T47D (cell line): ENCODE measurements around the gene ZNF586.
"Not testable (repeated sequence)": the region's sequence is repeated elsewhere in the genome, so short reads cannot be mapped to it uniquely, and the experiment has no call there.

ENCODE experiments used
- DNase-seq, 2 experiments: peaks; one replicate each; pipeline versions ENCODE4 v3.0.0 to v3.0.0-alpha.2; 2011 to 2012; ENCODE audit warnings: low read depth in 1 of 2, low spot score in 1 of 2
- JUND ChIP-seq: IDR thresholded peaks from 2 replicates; pipeline ENCODE4 v1.6.1; 2012; ENCODE audit warnings: low read depth
- in situ Hi-C: cut with HindIII; loops from 2 replicates; pipeline ENCODE4 v1.10.0; 2016; ENCODE audit warnings: low sequenced_read_pairs, low pct_unique_long_range_greater_than_20kb

Gene ZNF586

DNA sequence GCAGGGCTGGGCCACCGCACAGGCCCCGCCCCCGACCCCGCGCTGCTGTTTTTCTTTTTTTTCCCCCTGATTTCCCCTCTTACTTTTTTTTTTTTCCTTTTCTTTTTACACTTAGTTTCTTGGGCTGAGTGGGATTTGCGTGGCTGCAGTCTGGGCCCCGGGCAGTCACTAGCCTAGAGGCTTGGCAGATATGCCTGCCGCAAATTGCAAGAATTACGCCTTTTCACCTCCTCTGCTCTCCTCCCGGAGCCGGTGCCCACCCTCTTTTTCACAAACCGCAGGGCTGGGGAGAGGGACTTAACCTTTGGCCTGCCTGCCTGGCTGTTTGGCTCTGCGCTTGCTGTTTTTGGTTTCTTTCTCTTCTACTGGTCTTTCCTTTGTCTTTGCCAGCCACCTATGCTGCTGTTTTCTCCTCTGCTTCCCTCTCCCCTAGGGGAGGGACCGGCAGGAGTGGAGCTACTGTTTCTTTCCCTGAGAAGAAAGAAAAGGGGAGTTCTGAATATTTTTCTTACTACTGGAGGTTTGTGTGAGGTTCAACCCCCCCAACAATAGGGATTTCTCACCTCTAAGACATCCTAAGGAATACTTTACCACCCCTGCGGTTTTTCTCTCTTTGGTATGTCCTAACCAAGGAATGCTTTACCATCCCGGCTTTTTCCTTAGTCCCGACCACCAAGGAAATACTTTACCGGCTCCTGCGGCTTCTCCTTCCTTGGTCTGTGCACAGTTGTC, 34.3 kb downstream of the ZNF586 start:
- TF ChIP-seq JUND, result no peak
- in situ Hi-C loops, result no loop called here
- DNase-seq, result peak in 1 of 2 experiments; percentile 72

DNA sequence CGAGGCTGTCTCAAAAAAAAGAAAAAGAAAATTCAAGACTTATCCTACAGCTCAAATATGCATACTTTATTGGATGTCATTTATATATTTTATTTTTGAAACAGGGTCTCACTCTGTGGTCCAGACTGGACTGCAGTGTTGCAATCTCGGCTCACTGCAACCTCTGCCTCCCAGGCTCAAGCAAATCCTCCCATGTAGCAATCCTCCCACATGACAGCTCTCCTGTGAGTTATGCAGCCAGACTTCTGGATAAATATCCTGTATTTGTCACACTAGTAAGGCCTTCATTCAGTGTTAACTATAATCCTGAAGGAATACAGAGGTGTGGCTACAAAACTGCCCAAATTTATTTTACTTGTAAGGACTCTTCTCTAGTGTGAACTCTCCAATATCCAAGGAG, 38.1 kb downstream of the ZNF586 start:
- TF ChIP-seq JUND, result no peak
- in situ Hi-C loops, result no loop called here
- DNase-seq, result no peak

DNA sequence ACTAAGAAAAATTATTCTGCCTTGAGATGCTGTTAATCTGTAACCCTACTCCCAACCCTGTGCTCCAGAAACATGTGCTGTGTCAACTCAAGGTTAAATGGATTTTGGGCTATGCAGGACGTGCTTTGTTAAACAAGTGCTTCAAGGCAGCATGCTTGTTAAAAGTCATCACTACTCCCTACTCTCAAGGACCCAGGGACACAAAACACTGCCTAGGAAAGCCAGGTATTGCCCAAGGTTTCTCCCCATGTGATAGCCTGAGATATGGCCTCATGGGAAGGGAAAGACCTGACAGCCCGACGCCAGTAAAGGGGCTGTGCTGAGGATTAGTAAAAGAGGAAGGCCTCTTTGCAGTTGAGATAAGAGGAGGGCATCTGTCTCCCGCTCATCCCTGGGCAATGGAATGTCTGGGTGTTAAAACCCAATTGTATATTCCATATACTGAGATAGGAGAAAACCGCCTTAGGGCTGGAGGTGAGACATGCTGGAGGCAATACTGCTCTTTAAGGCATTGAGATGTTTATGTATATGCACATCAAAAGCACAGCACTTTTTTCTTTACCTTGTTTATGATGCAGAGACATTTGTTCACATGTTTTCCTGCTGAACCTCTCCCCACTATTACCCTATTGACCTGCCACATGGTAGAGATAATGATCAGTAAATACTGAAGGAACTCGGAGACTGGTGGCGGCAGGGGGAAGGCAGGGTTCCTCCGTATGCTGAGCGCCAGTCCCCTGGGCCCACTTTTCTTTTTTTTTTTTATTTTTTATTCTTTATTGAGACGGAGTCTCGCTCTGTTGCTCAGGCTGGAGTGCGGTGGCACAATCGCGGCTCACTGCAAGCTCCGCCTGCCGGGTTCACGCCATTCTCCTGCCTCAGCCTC, 41.2 kb downstream of the ZNF586 start:
- in situ Hi-C loops, result not testable (repeated sequence)
- DNase-seq, result peak in 1 of 2 experiments; percentile 76

DNA sequence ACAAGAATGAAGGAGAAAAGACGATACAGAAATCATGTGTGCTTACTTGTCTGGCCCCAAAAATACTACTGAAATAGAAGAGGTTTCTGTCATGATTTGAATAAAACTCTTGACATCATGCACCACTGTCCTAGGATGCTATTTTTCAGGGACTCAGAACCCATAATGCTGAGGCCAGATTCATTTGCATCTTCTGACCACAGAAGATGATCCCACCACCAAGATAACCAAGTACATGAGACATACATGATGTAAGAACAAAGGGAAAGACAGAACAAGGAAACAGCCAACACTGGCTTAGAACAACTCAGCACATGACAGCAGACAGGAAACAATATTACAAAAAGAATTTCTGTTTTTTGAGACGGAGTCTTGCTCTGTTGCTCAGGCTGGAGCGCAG, 42.8 kb downstream of the ZNF586 start:
- TF ChIP-seq JUND, result no peak
- in situ Hi-C loops, result no loop called here
- DNase-seq, result peak in 1 of 2 experiments; percentile 65

DNA sequence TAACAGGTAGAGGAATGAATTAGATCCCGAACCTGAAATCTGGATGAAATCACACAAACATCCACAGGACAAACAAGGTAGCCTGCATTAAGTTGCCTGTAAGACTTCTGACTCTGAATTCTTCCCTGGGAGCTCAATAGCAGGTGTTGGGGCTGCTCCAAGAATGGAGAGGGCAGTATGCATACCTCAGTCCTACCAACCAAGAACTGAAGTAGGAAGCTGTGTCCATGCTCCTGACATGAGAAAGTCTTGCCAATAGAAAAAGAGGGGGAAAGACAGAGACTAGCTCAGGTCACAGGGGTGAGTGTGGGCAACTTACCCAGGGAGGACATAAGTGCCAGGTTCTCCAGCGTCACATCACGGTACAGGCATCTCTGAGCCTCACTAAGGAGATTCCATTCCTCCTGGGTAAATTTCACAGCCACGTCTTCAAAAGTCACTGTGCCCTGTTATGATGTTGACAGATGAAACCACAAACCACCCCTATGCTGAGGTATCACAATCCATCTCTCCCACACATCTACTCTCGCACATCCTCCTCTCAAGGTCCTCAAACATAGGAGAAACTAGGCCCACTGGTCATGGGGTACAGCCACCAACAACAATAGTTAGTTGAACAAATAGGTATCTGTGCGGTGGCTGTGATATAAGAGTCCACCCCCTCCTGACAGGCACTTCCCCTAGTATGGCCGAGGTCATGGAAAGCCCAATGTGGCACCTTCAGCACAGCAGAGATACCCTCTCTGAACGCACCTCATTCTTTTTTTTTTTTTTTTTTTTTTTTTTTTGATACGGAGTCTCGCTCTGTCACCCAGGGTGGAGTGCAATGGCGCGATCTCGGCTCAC, 43.7 kb downstream of the ZNF586 start:
- in situ Hi-C loops, result not testable (repeated sequence)
- peak in 1 of 2 experiments; percentile 93 for DNase-seq

DNA sequence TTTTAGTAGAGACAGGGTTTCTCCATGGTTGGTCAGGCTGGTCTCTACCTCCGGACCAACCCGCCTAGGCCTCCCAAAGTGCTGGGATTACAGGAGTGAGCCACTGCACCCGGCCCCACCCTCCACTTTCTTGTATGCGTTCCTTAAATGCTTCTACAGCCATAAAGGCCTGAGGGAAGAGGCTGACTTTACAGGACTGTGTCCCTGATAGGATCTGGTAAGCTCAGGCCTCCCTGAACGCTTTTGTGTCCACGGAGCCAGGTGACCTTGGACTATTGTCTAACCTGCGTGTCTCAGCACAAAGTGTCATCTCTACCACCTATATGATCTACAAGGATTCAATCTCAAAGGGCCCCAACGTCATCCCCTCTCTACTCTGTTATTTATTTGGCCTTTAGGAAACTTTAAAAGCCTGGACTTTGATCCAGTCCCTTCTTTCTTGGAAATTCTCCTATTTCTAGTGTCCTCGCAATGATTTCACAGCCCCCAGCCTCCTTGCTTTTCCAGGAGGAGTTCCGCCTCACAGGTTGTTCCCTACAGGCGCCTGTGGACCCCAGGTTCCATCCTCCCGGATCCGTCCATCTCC, 44.5 kb downstream of the ZNF586 start:
- TF ChIP-seq JUND, result no peak
- in situ Hi-C loops, result no loop called here
- DNase-seq, result peak in 1 of 2 experiments; percentile 93

DNA sequence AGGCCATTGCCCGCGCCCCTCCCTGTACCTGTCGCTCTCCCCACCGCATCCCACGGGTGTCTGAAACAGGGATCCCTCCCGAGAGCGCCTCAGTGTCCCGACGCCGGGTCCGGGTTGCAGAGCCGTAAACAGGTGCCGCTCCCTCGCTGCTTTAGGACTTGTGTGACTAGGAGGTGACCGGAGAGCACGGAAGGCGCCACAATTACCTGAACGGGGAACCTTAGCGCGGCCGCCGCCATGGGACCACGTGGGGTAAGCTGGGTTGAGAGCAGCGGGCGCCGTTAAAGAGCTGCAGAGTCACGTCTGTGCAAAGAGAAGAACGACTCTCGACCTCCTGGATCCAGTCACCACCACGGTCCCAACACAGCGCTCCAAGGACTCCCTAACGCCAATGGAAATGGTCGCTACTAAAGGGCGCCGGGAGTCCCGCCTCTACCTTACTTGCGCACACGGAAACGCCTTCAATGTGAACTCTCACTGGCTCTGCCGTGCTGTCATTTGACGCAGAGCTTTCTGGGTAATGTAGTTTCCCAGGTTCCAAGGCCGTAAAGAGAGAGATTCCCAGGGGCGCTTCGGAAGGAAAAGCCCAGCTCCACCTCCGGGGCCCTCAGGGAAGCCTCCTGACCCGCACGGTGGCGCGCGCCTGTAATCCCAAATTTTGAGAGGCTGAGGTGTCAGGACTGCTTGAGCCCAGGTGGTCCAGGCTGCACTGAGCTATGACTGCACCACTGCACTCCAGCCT, 45.2 kb downstream of the ZNF586 start, which contains the start of gene ZNF552:
ZNF552 (minus strand) TSS at position 409 of the 742 bp plus-strand sequence; CDS start at position 239, 170 bp downstream.
- in situ Hi-C loops, result no loop called here
- peak; percentile 17 to 97 for DNase-seq
- no peak for TF ChIP-seq JUND

DNA sequence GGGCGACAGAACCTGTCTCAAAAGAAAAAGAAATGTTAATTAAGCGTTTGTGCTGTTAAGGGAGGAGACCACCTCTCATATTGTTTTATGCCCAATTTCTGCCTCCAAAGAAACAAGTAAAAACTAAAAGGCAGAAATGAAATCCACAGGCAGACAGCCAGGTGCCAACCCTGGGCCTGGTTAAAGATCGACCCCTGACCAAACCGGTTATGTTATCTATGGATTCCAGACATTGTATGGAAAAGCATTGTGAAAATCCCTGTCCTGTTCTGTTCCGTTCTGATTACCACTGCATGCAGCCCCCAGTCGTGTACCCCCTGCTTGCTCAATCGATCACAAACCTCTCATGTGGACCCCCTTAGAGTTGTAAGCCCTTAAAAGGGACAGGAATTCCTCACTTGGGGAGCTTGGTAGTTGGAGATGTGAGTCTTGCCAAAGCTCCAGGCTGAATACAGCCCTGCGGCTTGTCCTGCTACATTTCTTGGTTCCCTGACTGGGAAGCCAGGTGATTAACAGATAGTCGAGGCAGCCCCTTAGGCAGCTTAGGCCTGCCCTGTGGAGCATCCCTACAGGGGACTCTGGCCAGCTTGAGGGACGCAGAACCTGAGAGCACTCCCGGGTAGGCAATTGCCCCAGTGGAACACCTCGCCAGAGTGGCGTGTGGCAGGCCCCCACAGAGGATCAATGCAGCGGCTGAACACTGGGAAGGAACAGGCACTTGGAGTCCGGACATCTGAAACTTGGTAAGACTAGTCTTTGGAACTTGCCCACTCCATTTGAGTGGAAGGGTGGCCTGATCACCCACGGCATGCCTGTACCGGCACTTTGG, 46.0 kb downstream of the ZNF586 start:
- DNase-seq, result peak in 1 of 2 experiments; percentile 89
- TF ChIP-seq JUND, result no peak
- in situ Hi-C loops, result no loop called here

DNA sequence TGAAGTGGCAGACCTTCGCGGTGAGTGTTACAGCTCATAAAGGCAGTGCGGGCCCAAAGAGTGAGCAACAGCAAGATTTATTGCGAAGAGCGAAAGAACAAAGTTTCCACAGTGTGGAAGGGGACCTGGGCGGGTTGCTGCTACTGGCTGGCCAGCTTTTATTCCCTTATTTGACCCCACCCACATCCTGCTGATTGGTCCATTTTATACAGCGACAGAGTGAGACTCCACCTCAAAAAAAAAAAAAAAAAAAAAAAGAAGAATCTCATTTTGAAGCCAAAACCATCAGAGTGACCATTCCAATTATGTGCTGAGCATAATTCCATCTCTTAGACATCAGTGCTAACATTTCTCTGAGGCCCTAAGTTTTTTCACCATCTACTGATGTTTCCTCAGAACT, 47.2 kb downstream of the ZNF586 start:
- in situ Hi-C loops, result no loop called here
- DNase-seq, result peak in 1 of 2 experiments; percentile 93
- no peak for TF ChIP-seq JUND

DNA sequence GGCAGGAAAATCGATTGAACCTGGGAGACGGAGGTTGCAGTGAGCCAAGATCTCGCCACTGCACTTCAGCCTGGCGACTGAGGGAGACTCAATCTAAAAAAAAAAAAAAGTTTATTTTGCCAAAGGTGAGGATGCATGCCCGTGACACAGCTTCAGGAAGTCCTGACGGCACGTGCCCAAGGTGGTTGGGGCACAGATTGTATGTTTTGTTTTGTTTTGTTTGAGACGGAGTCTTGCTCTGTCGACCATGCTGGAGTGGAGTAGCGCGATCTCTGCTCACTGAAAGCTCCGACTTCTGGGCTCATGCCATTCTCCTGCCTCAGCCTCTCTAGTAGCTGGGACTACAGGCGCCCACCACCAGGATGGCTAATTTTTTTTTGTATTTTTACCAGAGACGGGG, 48.5 kb downstream of the ZNF586 start:
- in situ Hi-C loops, result no loop called here
- TF ChIP-seq JUND, result no peak
- no peak for DNase-seq

DNA sequence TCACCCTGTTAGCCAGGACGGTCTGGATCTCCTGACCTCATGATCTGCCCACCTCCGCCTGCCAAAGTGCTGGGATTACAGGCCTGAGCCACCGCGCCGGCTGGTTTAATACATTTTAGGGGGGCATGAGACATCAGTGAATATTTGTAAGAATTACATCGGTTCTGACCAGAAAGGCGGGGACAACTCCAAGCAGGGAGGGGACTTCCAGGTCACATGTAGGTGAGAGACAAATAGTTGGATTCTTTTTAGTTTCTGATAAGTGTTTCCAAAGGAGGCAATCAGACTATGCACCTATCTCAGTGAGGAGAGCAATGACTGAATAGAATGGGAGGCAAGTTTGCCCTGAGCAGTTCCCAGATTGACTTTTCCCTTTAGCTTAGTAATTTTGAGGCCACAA, 48.9 kb downstream of the ZNF586 start:
- no peak for TF ChIP-seq JUND
- in situ Hi-C loops, result no loop called here
- DNase-seq, result no peak
